Measurements from ENCODE around the gene ACTL6A.

The ACTL6A gene

DNA sequence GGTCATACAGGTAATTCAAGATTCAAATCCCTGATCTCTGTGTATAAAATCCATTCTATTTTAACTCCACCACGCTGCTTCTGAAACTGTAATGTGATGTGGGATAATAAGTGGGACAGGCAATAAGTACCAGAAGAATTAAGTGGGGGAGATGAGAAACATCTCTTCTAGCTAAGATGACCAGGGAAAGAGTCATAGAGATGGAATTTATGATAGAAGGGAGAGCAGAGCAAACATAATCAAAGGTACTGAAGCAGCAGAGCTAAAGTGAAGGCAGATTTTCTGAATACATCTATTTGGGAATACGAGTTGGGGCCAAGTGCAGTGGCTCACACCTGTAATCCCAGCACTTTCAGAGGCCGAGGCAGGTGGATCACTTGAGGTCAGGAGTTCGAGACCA, 36.8 kb downstream of the ACTL6A start:
- no peak for DNase-seq
- Mint-ChIP-seq H3K36me3 (ENCODE audit: low read depth) (peaks cover 61% of the 10 kb centered on the region), H3K4me1 (peaks cover 15% of the 10 kb centered on the region), H3K9me3 (no peaks in the 10 kb centered on the region), H3K27me3 (ENCODE audit: low read depth, poor library complexity) (peaks cover 3% of the 10 kb centered on the region), H3K4me3 (no peak overlapping the region), H3K27ac (no peak overlapping the region)
- TF ChIP-seq CTCF (IDR thresholded peaks at IDR 0.05): no peak

- Mint-ChIP-seq H3K4me1 (peaks cover 32% of the 10 kb centered on the region), H3K36me3 (ENCODE audit: low read depth) (peaks cover 40% of the 10 kb centered on the region), H3K4me3 (peak overlapping the region; percentile 98), H3K27me3 (ENCODE audit: low read depth, poor library complexity) (peaks cover 3% of the 10 kb centered on the region), H3K27ac (no peak overlapping the region), H3K9me3 (no peaks in the 10 kb centered on the region)
- no peak for TF ChIP-seq CTCF (IDR thresholded peaks at IDR 0.05)
- DNase-seq: no peak
Measured at GRCh38 chr3:179603321-179603720, 40.6 kb downstream of the ACTL6A start.

DNA sequence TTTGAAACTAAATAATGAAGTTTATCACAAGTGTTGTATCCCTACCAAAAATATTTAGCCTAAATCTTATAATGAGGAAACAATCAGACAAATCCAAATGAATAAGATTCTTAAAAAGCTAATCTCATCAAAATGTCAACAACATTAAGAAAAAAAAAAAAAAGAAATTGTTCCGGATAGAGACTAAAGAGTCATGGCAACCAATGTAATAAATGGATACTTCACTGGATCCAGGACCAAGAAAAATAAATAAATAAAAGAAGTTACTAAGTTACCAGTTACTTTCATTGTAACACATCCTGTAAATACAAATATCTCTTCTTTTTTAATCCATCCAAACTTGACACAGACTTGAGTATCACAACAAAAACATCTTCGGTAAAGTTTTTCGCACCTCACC, 41.1 kb downstream of the ACTL6A start:
- Mint-ChIP-seq H3K27ac (peak overlapping the region; percentile 100), H3K9me3 (no peaks in the 10 kb centered on the region), H3K4me1 (peaks cover 32% of the 10 kb centered on the region), H3K4me3 (peak overlapping the region; percentile 98), H3K27me3 (ENCODE audit: low read depth, poor library complexity) (peaks cover 3% of the 10 kb centered on the region), H3K36me3 (ENCODE audit: low read depth) (peaks cover 36% of the 10 kb centered on the region)
- DNase-seq: no peak
- no peak for TF ChIP-seq CTCF (IDR thresholded peaks at IDR 0.05)

DNA sequence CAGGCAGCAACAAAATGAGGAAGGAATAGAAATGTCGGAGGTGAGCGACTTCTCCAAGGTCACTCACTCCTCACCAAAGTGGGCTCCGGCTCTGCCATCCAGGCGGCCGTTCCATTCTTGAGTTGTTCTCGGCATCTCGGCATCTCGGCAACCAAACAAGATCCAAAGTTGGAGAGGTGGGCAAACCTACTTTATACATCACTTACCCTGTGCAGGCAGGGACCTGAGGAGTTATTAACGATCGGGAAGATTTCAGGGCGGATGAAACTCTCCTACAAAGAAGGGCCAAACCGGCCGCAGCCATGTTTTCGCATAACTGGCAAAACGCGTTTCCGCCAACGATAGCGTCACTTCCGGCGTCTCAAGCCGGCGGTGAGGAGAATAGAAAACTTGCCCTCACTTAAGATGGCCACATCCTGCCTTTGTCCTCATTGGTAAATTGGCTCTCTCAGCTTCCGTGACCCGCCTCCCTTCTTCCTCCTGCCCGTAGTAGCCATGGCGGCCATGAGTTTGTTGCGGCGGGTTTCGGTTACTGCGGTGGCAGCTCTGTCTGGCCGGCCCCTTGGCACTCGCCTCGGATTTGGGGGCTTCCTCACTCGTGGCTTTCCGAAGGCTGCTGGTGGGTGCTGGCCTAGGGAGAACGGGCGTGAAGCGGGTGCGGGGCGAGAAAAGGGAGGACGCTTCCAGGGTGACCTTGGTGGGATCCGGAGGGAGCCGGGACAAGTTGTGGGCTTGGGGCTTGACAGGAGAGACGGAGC, 41.8 kb downstream of the ACTL6A start, which contains the start of the genes MRPL47 and NDUFB5:
MRPL47 (minus strand) TSS at position 318 of the 758 bp plus-strand sequence; CDS start at position 304, 14 bp downstream.
NDUFB5 (plus strand) TSS at position 474 of the 758 bp plus-strand sequence; CDS start at position 496, 22 bp downstream.
- Mint-ChIP-seq H3K4me3 (peak within 1 kb of the TSS; percentile 98), H3K36me3 (ENCODE audit: low read depth) (peaks cover 37% of the 10 kb centered on the region), H3K4me1 (peaks cover 32% of the 10 kb centered on the region), H3K27me3 (ENCODE audit: low read depth, poor library complexity) (peaks cover 3% of the 10 kb centered on the region), H3K9me3 (no peaks in the 10 kb centered on the region), H3K27ac (peak within 1 kb of the TSS; percentile 100)
- peak; percentile 89 for DNase-seq
- no peak for TF ChIP-seq CTCF (IDR thresholded peaks at IDR 0.05)

GRCh38 chr3:179606534-179607085, 43.9 kb downstream of the ACTL6A start:
- H3K27me3 Mint-ChIP-seq (ENCODE audit: low read depth, poor library complexity): peaks cover 3% of the 10 kb centered on the region
- peaks cover 32% of the 10 kb centered on the region for H3K4me1 Mint-ChIP-seq
- TF ChIP-seq CTCF (IDR thresholded peaks at IDR 0.05): no peak
- H3K9me3 Mint-ChIP-seq: no peaks in the 10 kb centered on the region
- H3K4me3 Mint-ChIP-seq: peak overlapping the region; percentile 98
- H3K27ac Mint-ChIP-seq: no peak overlapping the region
- peaks cover 31% of the 10 kb centered on the region for H3K36me3 Mint-ChIP-seq (ENCODE audit: low read depth)
- DNase-seq: no peak

Data from nephron progenitor cell (in vitro differentiated cells).